ENCODE measurements around the gene SIM2.

SIM2 gene

GRCh38 chr21:36700971-36701755, 2.2 kb downstream of the SIM2 start:
- no peak for DNase-seq (ENCODE audit: low read depth)

GRCh38 chr21:36701756-36702621, 3.1 kb downstream of the SIM2 start:
- no peak for DNase-seq (ENCODE audit: low read depth)

DNA sequence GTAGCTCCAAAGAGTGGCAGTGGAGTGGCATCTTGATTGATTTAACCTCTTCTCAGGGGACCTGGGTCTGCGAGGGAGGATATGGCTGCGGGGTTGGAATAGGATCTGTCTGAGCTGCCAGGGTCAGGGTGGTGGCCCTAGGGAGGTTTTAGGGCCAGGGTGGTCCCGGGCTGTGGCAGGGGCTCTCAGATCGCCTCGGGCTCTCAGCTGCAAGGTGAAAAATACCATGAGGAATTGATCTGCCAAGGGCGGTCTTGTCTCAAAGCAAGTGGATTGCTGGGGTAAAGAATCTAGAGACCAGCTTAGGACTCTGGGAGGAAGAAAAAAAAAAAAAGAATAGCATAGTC, 3.7 kb downstream of the SIM2 start:
- DNase-seq (ENCODE audit: low read depth), result no peak

- no peak for DNase-seq (ENCODE audit: low read depth)
These were observed 4.2 kb downstream of the SIM2 start for GRCh38 chr21:36703123-36703522.

DNA sequence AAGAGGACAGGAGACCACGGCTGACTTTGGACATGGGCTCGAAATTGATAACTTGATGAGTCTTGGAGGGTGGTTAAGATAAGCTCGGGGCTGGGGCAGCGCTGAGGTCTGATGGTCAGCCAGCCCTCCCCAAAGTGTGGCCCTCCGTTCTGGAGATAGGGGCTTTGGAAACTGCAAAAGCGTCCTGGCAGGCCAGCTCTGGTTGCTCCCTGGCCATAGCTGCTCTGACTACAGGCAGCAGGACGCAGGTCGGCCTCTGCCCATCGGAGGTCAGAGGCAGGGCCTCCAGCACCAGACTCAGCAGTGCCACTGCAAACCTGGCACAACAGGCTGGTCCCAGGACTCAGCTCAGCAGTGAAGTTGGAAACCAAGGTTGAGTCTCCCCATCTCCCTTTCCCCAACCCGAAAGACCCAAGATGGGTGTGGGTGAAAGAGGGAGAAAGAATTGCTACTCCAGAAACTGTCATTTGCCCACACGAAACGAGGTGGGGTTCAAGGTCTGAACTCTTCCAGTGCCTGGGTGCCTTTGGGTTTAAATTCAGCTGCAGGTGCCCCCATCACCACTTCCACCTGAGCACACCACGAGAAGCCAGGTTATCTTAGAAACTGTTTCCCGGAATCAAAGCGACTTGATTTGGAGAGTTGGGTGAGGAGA, 4.8 kb downstream of the SIM2 start:
- DNase-seq (ENCODE audit: low read depth), result no peak

DNA sequence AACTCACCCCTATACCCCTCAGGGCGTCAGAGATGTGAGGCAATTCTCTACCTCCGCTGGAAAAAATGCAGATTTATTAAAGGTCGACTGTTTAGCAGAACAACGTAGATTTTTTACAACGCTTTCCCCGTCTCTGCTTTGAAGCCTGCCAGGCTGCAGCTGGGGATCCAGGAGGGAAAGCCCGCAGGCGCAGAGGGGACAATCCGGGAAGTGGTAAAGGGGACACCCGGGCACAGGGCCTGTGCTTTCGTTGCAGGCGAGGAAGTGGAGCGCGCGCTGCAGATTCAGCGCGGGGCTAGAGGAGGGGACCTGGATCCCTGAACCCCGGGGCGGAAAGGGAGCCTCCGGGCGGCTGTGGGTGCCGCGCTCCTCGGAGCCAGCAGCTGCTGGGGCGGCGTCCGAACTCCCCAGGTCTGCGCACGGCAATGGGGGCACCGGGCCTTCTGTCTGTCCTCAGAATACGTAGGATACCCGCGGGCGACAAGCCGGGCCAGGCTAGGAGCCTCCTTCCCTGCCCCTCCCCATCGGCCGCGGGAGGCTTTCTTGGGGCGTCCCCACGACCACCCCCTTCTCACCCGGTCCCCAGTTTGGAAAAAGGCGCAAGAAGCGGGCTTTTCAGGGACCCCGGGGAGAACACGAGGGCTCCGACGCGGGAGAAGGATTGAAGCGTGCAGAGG, 5.5 kb downstream of the SIM2 start:
- no peak for DNase-seq (ENCODE audit: low read depth)

DNA sequence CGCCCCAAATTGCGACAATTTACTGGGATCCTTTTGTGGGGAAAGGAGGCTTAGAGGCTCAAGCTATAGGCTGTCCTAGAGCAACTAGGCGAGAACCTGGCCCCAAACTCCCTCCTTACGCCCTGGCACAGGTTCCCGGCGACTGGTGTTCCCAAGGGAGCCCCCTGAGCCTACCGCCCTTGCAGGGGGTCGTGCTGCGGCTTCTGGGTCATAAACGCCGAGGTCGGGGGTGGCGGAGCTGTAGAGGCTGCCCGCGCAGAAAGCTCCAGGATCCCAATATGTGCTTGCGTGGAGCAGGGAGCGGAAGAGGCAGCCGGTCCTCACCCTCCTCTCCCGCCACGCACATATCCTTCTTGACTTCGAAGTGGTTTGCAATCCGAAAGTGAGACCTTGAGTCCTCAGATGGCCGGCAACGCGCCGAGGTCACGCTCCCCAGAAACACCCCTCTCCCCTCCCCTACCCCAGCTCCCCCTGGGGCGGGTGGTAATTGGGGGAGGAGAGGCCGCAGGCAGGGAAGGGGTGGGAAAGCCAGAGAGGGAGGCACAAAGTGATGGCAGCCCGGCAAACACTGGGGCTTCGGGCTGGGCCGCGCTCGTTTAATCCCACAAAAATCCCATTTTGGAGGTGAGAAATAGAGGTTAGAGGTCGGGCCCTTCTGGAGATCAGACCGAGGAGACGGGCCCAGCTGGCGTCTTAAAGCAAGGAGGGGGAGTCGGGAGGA, 6.2 kb downstream of the SIM2 start:
- DNase-seq (ENCODE audit: low read depth), result no peak

GRCh38 chr21:36705679-36706481, 7.0 kb downstream of the SIM2 start:
- DNase-seq (ENCODE audit: low read depth), result no peak

DNA sequence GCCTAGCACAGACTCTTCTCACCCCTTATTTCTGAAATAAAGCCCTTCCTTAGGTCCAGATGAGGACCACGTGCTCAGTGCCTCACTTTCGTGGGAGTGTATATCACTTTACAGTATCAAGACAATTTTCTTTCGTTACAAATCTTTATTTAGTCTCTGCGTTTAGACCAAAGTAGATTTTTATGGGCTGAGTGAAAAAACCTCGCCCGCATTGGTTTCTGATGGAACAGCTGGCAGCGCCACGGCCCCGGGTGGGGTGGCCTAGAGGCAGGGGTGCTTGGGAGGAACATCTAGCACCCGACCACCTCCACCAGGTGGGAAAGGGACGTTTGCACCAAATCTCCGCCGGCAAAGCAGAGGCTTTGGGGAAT, 7.6 kb downstream of the SIM2 start:
- no peak for DNase-seq (ENCODE audit: low read depth)

DNA sequence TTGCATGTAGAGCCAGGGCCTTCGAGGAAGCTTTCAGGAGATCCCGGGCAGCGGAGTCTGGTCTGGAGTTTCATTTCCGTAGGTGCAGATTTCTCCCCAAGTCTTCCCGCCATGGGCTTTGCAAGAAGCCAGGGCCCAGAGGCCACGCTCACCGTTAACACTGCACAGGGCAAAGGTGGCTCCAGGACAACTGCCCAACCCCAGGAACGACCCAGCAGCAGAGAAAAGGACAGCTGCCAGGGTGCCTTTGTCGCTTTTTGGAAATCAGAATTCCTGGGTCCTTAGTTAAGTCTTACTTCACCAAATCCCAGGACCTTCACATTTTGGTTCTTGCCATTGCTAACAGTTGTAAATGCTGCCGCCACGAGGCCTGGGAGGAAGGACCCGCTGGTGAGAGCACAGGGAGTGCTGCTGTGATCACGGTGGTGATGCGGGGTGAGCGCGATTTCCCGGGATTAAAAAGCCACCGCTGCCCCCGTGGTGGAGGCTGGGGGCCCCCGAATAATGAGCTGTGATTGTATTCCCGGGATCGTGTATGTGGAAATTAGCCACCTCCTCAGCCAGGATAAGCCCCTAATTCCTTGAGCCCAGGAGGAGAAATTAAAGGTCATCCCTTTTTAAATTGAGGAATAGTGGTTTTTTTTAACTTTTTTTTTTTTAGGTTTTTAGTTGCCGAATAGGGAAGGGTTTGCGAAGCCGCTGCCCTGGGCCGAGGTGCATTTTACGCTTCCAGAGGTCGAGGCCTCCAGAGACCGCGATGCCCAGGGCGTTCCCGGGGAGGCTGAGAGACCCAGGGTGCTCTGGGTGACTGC, 8.2 kb downstream of the SIM2 start:
- no peak for DNase-seq (ENCODE audit: low read depth)

DNA sequence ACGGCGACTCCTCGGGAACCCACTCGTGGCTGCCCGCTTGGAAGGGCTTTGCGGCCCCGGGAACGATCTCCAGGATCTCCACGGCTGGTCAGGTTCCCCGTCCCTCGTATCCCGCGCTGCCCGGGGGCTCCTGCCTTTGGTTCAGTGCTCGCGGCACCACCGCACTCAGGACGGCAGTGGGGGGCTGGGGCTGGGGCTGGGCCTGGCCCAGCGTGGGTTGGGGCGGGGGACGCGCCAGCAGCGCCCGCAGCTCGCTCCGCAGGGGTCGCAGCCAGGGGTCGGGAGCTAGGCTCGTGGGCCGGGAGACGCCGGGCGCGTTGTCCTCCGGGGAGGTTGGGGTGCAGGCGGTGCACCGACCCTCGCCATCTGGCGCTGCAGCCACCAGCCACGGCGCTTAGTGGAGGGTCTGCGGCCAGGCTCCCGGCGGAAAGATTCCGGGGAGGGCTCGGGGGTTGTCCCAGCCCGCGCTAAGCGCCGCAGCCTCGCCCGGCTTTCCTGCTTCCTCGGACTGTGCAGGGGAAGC, 8.9 kb downstream of the SIM2 start:
- DNase-seq (ENCODE audit: low read depth), result no peak

DNA sequence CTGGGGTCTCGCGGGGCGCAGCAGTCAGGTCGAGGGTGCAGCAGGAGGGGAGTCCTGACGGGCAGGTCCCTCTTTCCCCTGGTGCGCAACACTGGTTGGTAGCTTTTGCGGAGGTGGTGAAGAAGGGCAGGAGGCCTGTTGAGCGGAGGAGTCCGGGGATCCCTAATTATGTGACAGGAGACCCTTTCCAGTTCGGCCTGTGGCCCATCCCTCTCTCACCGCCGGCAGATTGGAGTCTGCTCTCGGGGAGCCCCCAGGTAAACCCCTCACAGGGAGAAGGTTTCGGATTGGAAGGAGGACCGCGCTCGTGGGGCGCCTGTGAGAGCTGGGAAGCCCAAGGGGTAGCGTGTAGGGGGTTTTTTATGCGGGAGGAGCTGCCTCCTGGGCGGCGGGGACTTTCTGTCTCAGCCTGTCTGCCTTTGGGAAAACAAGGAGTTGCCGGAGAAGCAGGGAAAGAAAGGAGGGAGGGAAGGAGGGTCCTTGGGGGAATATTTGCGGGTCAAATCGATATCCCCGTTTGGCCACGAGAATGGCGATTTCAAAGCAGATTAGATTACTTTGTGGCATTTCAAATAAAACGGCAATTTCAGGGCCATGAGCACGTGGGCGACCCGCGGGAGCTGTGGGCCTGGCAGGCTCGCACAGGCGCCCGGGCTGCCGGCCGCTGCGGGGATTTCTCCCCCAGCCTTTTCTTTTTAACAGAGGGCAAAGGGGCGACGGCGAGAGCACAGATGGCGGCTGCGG, 9.5 kb downstream of the SIM2 start:
- no peak for DNase-seq (ENCODE audit: low read depth)

DNA sequence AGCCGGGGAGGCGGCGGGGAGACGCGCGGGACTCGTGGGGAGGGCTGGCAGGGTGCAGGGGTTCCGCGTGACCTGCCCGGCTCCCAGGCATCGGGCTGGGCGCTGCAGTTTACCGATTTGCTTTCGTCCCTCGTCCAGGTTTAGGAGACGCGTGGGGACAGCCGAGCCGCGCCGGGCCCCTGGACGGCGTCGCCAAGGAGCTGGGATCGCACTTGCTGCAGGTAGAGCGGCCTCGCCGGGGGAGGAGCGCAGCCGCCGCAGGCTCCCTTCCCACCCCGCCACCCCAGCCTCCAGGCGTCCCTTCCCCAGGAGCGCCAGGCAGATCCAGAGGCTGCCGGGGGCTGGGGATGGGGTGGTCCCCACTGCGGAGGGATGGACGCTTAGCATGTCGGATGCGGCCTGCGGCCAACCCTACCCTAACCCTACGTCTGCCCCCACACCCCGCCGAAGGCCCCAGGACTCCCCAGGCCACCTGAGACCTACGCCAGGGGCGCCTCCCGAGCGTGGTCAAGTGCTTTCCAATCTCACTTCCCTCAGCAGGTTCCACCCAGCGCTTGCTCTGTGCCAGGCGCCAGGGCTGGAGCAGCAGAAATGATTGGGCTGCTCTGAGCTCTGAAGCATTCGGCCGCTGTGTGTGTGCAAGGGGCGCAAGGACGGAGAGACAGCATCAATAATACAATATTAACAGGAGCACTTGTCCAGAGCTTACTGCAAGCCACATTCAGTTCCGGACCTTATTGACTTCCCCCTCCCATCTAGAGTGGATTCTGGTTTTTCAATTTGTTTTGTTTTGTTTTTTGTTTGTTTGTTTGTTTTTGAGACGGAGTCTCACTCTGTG, 10.3 kb downstream of the SIM2 start:
- no peak for DNase-seq (ENCODE audit: low read depth)

- DNase-seq (ENCODE audit: low read depth), result no peak
These were observed 11.2 kb downstream of the SIM2 start for GRCh38 chr21:36709868-36710728.

DNA sequence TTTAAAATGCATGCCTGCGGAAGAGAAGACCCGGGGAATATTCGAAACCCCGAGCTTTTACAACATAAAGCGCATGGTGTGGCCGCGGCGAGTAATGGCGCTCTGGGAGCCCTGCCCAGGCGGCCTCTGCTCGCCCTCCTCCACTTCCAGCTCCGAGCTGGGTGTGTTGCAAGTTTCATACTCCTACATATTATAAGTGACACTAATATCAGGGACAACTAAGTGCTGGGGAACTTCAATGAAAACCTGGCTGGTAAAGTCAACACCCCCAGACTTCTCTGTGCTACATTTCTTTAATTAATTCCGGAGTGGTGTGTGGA, 11.8 kb downstream of the SIM2 start:
- no peak for DNase-seq (ENCODE audit: low read depth)

DNA sequence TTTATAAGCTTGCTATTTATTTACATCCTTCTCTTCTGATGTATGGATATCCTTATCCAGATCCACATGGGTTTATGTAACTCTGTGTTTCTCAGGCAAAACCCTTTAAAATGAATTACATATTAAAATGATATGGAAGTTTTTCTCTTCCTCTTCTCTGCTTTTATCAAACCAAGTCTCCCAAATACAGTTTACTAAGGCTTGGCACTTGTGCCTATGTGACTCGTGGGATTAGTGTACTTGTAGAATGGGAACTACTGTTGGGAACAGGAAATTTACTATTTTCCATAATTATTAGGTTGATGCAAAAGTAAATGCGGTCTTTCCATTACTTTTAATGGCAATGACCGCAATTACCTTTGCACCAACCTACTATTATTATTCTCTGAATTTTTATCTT, 14.8 kb downstream of the SIM2 start:
- no peak for DNase-seq (ENCODE audit: low read depth)

DNA sequence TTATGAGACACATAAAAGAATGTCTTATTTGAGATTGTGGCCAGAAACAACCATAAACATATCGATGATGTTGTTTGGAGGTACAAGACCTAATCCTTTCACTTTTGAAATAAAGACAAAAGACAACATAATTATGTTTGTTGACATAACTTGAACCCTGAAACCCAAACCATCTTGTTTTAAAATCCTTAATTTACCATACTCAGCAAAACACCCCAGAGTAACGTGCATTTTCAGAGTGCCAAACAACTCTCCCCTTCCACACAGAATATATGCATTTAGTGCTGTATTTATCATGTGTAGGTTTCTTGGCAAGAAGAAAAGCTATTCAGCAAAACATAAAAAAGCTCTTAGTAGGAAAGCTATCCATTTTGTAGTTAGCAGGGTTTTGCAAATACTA, 17.5 kb downstream of the SIM2 start:
- DNase-seq (ENCODE audit: low read depth), result no peak

Measured in stimulated activated CD8-positive, alpha-beta memory T cell treated with anti-CD3 and anti-CD28 coated beads, Interleukin-7, amount 100 ng/mL, for 24 hours (primary cell).